ENCODE results near the gene RAB39A. TPM values are rescaled to one million over a fixed set of nuclear protein-coding genes. Genes with fewer than 3 reads are reported as not detected.
"Not testable (repeated sequence)": the region's sequence is repeated elsewhere in the genome, so short reads cannot be mapped to it uniquely, and the experiment has no call there.

The RAB39A gene
- total RNA-seq: not detected in 2 replicates

GRCh38 chr11:107928046-107928766 lies at the start of gene RAB39A:
Gene RAB39A (plus strand): TSS chr11:107928448. CDS start chr11:107928569, 121 bp downstream.
- H3K36me3 Mint-ChIP-seq (ENCODE audit: low read depth): no peaks in the 10 kb centered on the region
- peaks cover 25% of the 10 kb centered on the region for H3K27me3 Mint-ChIP-seq (ENCODE audit: insufficient read depth)
- peak; percentile 71 for DNase-seq (ENCODE audit: low spot score)
- peak within 1 kb of the TSS; percentile 71 for H3K4me3 Mint-ChIP-seq
- H3K4me1 Mint-ChIP-seq (ENCODE audit: low read depth): peaks cover 6% of the 10 kb centered on the region
- intact Hi-C loops (cut with micrococcal nuclease): loop anchor here (1.0 to 10.0 kb wide), 6 partner anchors 70 to 1853 kb away; partner anchors contain the start of genes AASDHPPT, CUL5, CWF19L2 and ELMOD1
- H3K27ac Mint-ChIP-seq: no peak within 1 kb of the TSS
- no peaks in the 10 kb centered on the region for H3K9me3 Mint-ChIP-seq

DNA sequence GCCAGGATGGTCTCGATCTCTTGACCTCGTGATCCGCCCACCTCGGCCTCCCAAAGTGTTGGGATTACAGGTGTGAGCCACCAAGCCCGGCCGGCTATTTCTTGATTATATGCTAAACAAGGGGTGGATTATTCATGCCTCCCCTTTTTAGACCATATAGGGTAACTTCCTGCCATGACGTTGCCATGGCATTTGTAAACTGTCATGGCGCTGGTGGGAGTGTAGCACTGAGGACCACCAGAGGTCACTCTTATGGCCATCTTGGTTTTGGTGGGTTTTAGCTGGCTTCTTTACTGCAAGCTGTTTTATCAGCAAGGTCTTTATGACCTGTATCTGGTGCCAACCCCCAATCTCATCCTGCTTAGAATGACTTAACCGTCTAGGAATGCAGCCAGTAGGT lies 46.8 kb upstream of the RAB39A start:
- H3K27ac Mint-ChIP-seq; H3K4me1 Mint-ChIP-seq (ENCODE audit: low read depth); H3K27me3 Mint-ChIP-seq (ENCODE audit: insufficient read depth); H3K36me3 Mint-ChIP-seq (ENCODE audit: low read depth); DNase-seq (ENCODE audit: low spot score); intact Hi-C loops (cut with micrococcal nuclease); H3K9me3 Mint-ChIP-seq; H3K4me3 Mint-ChIP-seq: not testable (repeated sequence)

DNA sequence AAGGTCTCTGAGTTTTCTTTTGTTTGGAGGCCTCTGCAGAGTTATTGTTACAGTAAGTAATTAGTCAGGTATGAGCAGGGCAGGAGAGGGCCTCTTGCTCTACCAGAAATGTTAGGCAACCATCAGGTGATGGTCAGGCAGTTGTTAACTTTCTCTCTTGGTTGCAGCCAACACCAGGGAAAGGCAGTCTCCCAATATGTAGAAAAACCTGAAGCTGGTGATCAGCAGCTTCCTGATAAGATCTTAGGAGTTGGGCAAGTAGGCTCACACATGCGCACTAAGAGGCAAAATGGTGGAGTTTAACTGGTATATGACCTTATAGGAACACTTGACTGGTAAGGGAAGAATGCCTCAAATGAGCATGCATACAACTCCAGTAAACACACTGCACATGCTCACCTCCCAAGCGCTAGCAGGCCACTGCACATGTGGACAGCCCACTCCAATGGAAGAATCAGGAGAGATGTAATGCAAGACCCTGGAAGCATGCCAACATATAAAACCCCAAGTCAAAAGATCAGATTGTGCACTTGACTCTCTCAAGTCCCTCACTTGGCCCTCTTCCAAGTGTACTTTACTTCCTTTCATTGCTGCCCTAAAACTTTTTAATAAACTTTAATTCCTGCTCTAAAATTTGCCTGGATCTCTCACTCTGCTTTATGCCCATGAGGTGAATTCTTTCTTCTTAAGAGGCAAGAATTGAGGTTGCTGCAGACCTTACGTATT lies 46.0 kb upstream of the RAB39A start:
- intact Hi-C loops (cut with micrococcal nuclease): no loop called here
- no peak for DNase-seq (ENCODE audit: low spot score)
- Mint-ChIP-seq H3K36me3 (ENCODE audit: low read depth) (no peaks in the 10 kb centered on the region), H3K4me1 (ENCODE audit: low read depth) (no peaks in the 10 kb centered on the region), H3K4me3 (no peak overlapping the region), H3K9me3 (no peaks in the 10 kb centered on the region), H3K27ac (no peak overlapping the region), H3K27me3 (ENCODE audit: insufficient read depth) (no peaks in the 10 kb centered on the region)

DNA sequence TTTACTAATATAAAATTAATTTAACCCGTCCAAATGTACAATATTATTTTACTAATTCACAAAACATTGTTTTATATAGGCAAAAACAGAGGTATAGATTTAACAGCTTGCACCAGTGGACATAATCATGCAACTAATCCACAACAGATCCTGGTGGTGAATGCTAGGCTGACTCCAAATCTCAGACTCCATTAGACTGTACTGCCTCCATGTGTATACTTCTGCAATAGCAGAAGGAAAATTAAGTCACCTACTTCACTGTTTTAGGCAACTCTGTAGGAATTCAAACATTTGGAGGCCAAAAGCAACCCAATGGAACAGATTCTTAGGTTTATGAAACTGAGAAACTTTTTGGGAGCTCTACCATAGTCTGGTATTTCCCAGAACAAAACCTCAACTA lies 30.0 kb upstream of the RAB39A start:
- no peaks in the 10 kb centered on the region for H3K9me3 Mint-ChIP-seq
- H3K27me3 Mint-ChIP-seq (ENCODE audit: insufficient read depth): peaks cover 4% of the 10 kb centered on the region
- H3K4me3 Mint-ChIP-seq: no peak overlapping the region
- no peaks in the 10 kb centered on the region for H3K4me1 Mint-ChIP-seq (ENCODE audit: low read depth)
- no peak for DNase-seq (ENCODE audit: low spot score)
- intact Hi-C loops (cut with micrococcal nuclease): loop anchor here (1.0 to 2.0 kb wide), 3 partner anchors 39 to 321 kb away; partner anchors contain the start of gene SLC35F2
- H3K36me3 Mint-ChIP-seq (ENCODE audit: low read depth): no peaks in the 10 kb centered on the region
- no peak overlapping the region for H3K27ac Mint-ChIP-seq

DNA sequence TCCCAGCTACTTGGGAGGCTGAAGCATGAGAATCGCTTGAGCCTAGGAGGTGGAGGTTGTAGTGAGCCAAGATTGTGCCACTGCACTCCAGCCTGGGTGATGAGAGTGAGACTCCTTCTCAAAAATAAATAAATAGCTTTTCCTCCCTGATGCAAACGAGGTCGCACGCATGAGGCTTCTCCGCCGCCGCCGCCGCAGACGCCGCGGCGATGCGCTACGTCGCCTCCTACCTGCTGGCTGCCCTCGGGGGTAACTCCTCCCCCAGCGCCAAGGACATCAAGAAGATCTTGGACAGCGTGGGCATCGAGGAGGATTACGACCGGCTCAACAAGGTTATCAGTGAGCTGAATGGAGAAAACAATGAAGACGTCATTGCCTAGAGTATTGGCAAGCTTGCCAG lies 20.0 kb upstream of the RAB39A start:
- H3K4me3 Mint-ChIP-seq: no peak overlapping the region
- no peaks in the 10 kb centered on the region for H3K4me1 Mint-ChIP-seq (ENCODE audit: low read depth)
- H3K27ac Mint-ChIP-seq: no peak overlapping the region
- H3K27me3 Mint-ChIP-seq (ENCODE audit: insufficient read depth): no peaks in the 10 kb centered on the region
- intact Hi-C loops (cut with micrococcal nuclease): no loop called here
- H3K9me3 Mint-ChIP-seq: no peaks in the 10 kb centered on the region
- H3K36me3 Mint-ChIP-seq (ENCODE audit: low read depth): no peaks in the 10 kb centered on the region
- DNase-seq (ENCODE audit: low spot score): no peak

- H3K27me3 Mint-ChIP-seq (ENCODE audit: insufficient read depth); H3K4me3 Mint-ChIP-seq; DNase-seq (ENCODE audit: low spot score); H3K36me3 Mint-ChIP-seq (ENCODE audit: low read depth); H3K9me3 Mint-ChIP-seq; H3K27ac Mint-ChIP-seq; intact Hi-C loops (cut with micrococcal nuclease); H3K4me1 Mint-ChIP-seq (ENCODE audit: low read depth): not testable (repeated sequence)
These were observed 15.8 kb upstream of the RAB39A start for GRCh38 chr11:107912415-107912814.

GRCh38 chr11:107915229-107915628 lies 13.0 kb upstream of the RAB39A start:
- intact Hi-C loops (cut with micrococcal nuclease): no loop called here
- H3K4me1 Mint-ChIP-seq (ENCODE audit: low read depth): no peaks in the 10 kb centered on the region
- no peaks in the 10 kb centered on the region for H3K9me3 Mint-ChIP-seq
- no peaks in the 10 kb centered on the region for H3K27me3 Mint-ChIP-seq (ENCODE audit: insufficient read depth)
- no peaks in the 10 kb centered on the region for H3K36me3 Mint-ChIP-seq (ENCODE audit: low read depth)
- DNase-seq (ENCODE audit: low spot score): no peak
- no peak overlapping the region for H3K4me3 Mint-ChIP-seq
- no peak overlapping the region for H3K27ac Mint-ChIP-seq

DNA sequence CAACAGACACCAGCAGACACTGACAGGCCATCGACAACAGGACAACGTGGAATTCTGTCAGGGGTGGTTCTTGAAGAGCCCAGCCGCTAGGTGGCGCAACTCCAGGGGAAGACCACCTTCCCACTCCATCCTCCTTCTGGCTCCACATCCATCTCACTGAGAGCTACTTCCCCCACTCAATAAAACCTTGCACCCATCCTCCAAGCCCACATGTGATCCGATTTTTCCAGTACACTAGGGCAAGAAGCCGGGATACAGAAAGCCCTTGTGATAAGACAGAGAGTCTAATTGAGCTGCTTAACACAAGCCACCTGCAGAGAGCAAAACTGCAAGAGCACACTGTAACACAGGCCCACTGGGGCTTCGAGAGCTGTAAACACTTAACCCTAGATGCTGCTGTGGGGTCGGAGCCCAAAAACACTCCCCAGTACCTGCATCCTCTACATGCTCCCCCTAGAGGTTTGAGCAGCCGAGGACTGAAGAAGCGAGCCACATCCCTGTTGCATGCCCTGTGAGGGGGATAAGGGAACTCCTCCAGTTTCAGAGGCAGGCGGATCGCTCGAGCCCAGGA lies 11.5 kb upstream of the RAB39A start:
- Mint-ChIP-seq H3K4me3 (no peak overlapping the region), H3K27ac (no peak overlapping the region), H3K27me3 (ENCODE audit: insufficient read depth) (no peaks in the 10 kb centered on the region), H3K36me3 (ENCODE audit: low read depth) (no peaks in the 10 kb centered on the region), H3K4me1 (ENCODE audit: low read depth) (no peaks in the 10 kb centered on the region), H3K9me3 (no peaks in the 10 kb centered on the region)
- DNase-seq (ENCODE audit: low spot score): no peak
- intact Hi-C loops (cut with micrococcal nuclease): no loop called here

- Mint-ChIP-seq H3K27ac (no peak overlapping the region), H3K27me3 (ENCODE audit: insufficient read depth) (peaks cover 3% of the 10 kb centered on the region)
These were observed 6.3 kb upstream of the RAB39A start for GRCh38 chr11:107921997-107922396.

GRCh38 chr11:107923519-107923918 lies 4.7 kb upstream of the RAB39A start:
- H3K36me3 Mint-ChIP-seq (ENCODE audit: low read depth): not testable (repeated sequence)
- intact Hi-C loops (cut with micrococcal nuclease): loop anchor here (10.0 kb wide), 1 partner anchor 1849 kb away; the partner anchor contains the start of genes AASDHPPT and KBTBD3

More at GRCh38 chr11:107921997-107922396, 6.3 kb upstream of the RAB39A start:
- H3K4me3 Mint-ChIP-seq: no peak overlapping the region
- no peak for DNase-seq (ENCODE audit: low spot score)
- intact Hi-C loops (cut with micrococcal nuclease): loop anchor here (10.0 kb wide), 1 partner anchor 1847 kb away; the partner anchor contains the start of genes AASDHPPT and KBTBD3
- H3K9me3 Mint-ChIP-seq: no peaks in the 10 kb centered on the region
- H3K36me3 Mint-ChIP-seq (ENCODE audit: low read depth): no peaks in the 10 kb centered on the region
- H3K4me1 Mint-ChIP-seq (ENCODE audit: low read depth): no peaks in the 10 kb centered on the region

GRCh38 chr11:107924306-107924705 lies 3.9 kb upstream of the RAB39A start:
- intact Hi-C loops (cut with micrococcal nuclease): loop anchor here (10.0 kb wide), 1 partner anchor 1850 kb away; the partner anchor contains the start of genes AASDHPPT and KBTBD3
- Mint-ChIP-seq H3K4me3 (no peak overlapping the region), H3K36me3 (ENCODE audit: low read depth) (no peaks in the 10 kb centered on the region), H3K4me1 (ENCODE audit: low read depth) (peaks cover 5% of the 10 kb centered on the region), H3K27me3 (ENCODE audit: insufficient read depth) (peaks cover 14% of the 10 kb centered on the region), H3K9me3 (no peaks in the 10 kb centered on the region), H3K27ac (no peak overlapping the region)
- no peak for DNase-seq (ENCODE audit: low spot score)

More at GRCh38 chr11:107923519-107923918, 4.7 kb upstream of the RAB39A start:
- not testable (repeated sequence) for H3K27me3 Mint-ChIP-seq (ENCODE audit: insufficient read depth); DNase-seq (ENCODE audit: low spot score); H3K4me3 Mint-ChIP-seq; H3K27ac Mint-ChIP-seq; H3K9me3 Mint-ChIP-seq; H3K4me1 Mint-ChIP-seq (ENCODE audit: low read depth)

- peak overlapping the region; percentile 46 for H3K4me3 Mint-ChIP-seq
- DNase-seq (ENCODE audit: low spot score): no peak
- intact Hi-C loops (cut with micrococcal nuclease): loop anchor here (5.0 to 10.0 kb wide), 4 partner anchors 85 to 1853 kb away; partner anchors contain the start of genes AASDHPPT, CWF19L2, ELMOD1 and KBTBD3
- H3K27me3 Mint-ChIP-seq (ENCODE audit: insufficient read depth): peaks cover 25% of the 10 kb centered on the region
- H3K9me3 Mint-ChIP-seq: no peaks in the 10 kb centered on the region
- peaks cover 6% of the 10 kb centered on the region for H3K4me1 Mint-ChIP-seq (ENCODE audit: low read depth)
- H3K27ac Mint-ChIP-seq: no peak overlapping the region
- H3K36me3 Mint-ChIP-seq (ENCODE audit: low read depth): no peaks in the 10 kb centered on the region
These were observed 689 bp upstream of the RAB39A start for GRCh38 chr11:107927559-107927958.
